AG04450 (cell line): ENCODE measurements around the gene STK16. TPM values are rescaled to one million over a fixed set of nuclear protein-coding genes. Genes with fewer than 3 reads are reported as not detected.

Experiments
- CTCF ChIA-PET: fragments of 300-600, 350-600 bp; formaldehyde crosslinking; extraction: SDS; loops from one replicate; lab custom pipeline; 2022; ENCODE audit warnings: antibody characterized with exemption, inconsistent platforms; lab: Charles Lee
- POLR2A ChIA-PET: fragments of 350-600 bp; formaldehyde crosslinking; extraction: SDS; loops from one replicate; lab custom pipeline; 2021; ENCODE audit warnings: antibody characterized with exemption, inconsistent platforms; lab: Yijun Ruan, JAX
- DNase-seq: peaks from one replicate; pipeline ENCODE4 v3.0.0-alpha.2; 2011; ENCODE audit warnings: low read depth, low spot score
- H3K27ac ChIP-seq: one replicate; pipeline ENCODE4 v1.5.1; 2012; ENCODE audit warnings: low read depth, low read length, control low read depth
- H3K27me3 ChIP-seq: one replicate; pipeline ENCODE4 v1.6.0; 2012; ENCODE audit warnings: low read length; ENCODE audit not compliant: control insufficient read depth, insufficient read depth
- H3K4me3 ChIP-seq: 2 replicates; pipeline ENCODE4 v1.5.1; 2011; ENCODE audit warnings: mild to moderate bottlenecking, low read depth, low read length, control low read depth
- H3K9me3 ChIP-seq: 2 replicates; pipeline ENCODE4 v1.5.1; 2012; ENCODE audit warnings: low read length; ENCODE audit not compliant: control insufficient read depth, insufficient read depth
- polyA plus RNA-seq: library from polyadenylated mRNA; depleted of rRNA; stranded (reverse); fragments of >200 nt; gene quantifications from 2 replicates; pipeline ENCODE4 v1.2.3, GENCODE V29; 2011; rRNA removed
- small RNA-seq: library from RNA; depleted of rRNA; stranded (forward); fragments of <200 nt; gene quantifications from one replicate; pipeline ENCODE3, GENCODE V24; 2012; ENCODE audit warnings: low read depth; ENCODE audit not compliant: insufficient read length
- TF ChIP-seq, protein P1 (sequence below): IDR thresholded peaks from 2 replicates; pipeline ENCODE4 v1.5.1; 2011; ENCODE audit warnings: low read depth, low read length, control low read depth, inconsistent platforms

The STK16 gene
- polyA plus RNA-seq, 1 experiment, result 33.9 TPM

DNA sequence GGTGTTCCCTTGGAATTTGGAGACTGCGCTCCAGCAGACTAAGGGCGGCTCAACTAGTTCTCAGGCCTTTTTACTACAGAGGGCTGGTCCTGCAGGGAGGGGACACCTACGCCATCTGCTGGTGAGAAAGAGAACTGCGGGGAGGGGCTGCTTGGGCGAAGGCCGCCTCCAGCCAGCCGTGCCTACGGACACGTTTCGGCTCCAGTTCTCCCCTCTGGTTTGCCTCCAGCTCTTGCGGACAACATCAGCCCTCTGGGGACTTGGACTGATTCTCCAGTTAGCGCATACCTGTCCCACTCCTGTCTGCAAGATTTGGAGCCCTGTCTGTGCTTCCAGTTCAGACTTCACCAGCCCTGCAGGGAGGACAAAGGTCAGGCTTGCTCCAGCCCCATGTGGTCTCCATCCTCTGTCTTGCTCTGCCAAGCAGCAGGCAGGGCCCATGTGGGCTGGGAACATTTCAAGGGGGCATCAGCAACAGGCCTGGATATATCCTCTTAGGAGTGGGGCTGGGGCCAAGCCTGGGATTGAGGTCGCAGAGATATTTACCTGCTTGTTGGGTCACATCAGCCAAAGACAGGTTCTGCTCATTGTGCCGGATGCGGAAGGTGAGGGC is 53.6 kb downstream of the STK16 start:
- Histone ChIP-seq H3K4me3 (no peak overlapping the region), H3K27me3 (no peaks in the 10 kb centered on the region), H3K27ac (no peak overlapping the region), H3K9me3 (no peaks in the 10 kb centered on the region)
- DNase-seq, result peak; percentile 47
- ChIA-PET POLR2A (interaction anchor here (0.5 kb wide), 1 partner anchor 301 kb away, joined by 4 read pairs; no protein-coding TSS in a partner anchor), CTCF (interaction anchor here (0.9 to 12.4 kb wide), 14 partner anchors 8 to 231 kb away, joined by 3 to 131 read pairs (median 4); partner anchors contain the start of genes DNPEP, NHEJ1 and ZFAND2B)
- TF ChIP-seq, protein P1, sequence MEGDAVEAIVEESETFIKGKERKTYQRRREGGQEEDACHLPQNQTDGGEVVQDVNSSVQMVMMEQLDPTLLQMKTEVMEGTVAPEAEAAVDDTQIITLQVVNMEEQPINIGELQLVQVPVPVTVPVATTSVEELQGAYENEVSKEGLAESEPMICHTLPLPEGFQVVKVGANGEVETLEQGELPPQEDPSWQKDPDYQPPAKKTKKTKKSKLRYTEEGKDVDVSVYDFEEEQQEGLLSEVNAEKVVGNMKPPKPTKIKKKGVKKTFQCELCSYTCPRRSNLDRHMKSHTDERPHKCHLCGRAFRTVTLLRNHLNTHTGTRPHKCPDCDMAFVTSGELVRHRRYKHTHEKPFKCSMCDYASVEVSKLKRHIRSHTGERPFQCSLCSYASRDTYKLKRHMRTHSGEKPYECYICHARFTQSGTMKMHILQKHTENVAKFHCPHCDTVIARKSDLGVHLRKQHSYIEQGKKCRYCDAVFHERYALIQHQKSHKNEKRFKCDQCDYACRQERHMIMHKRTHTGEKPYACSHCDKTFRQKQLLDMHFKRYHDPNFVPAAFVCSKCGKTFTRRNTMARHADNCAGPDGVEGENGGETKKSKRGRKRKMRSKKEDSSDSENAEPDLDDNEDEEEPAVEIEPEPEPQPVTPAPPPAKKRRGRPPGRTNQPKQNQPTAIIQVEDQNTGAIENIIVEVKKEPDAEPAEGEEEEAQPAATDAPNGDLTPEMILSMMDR, result peak; percentile 99

DNA sequence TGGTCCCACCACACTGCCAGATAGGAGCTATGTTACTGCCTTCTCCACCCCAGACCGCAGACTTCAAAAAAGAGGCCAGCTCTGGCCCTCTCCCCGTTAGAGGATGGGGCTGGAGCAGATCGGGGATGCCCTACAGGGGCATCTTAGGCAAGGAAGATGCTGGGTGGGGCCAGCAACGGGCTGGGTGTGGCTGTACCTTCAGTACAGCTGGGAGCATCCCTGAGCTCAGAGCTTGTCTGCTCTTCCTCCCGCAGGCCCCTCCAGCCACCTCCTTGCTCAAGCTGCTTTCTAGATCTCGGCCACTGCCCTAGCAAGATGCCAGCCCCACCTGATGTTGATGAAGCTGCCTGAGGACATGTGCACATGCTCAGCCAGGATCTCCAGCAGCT is 54.1 kb downstream of the STK16 start:
- H3K9me3 ChIP-seq, result no peaks in the 10 kb centered on the region
- TF ChIP-seq, protein P1, result no peak
- CTCF ChIA-PET, result interaction anchor here (0.9 to 12.4 kb wide), 13 partner anchors 9 to 231 kb away, joined by 3 to 131 read pairs (median 5); partner anchors contain the start of genes DNPEP, NHEJ1 and ZFAND2B
- no peak overlapping the region for H3K27ac ChIP-seq
- no peak for DNase-seq
- H3K4me3 ChIP-seq, result no peak overlapping the region
- POLR2A ChIA-PET, result interaction anchor here (0.5 kb wide), 1 partner anchor 301 kb away, joined by 4 read pairs; no protein-coding TSS in a partner anchor
- no peaks in the 10 kb centered on the region for H3K27me3 ChIP-seq

Small RNAs within 50 kb of the gene (small RNA-seq; reads per million reads assigned to genes)
- gene MIR153-1, result 2.4 reads per million

Other genes with a start within 250 kb of the STK16 start
- gene CFAP65, start 204.0 kb upstream of the STK16 start, polyA plus RNA-seq, result not detected in 2 replicates
- gene IHH, start 184.6 kb upstream of the STK16 start, polyA plus RNA-seq, result 0.04 TPM in 1 of 2 replicates, not detected in the other
- gene NHEJ1, start 84.7 kb upstream of the STK16 start, polyA plus RNA-seq, result 21.9 and 22.9 TPM in 2 replicates
- gene SLC23A3, start 75.5 kb upstream of the STK16 start, polyA plus RNA-seq, result 0.26 and 0.53 TPM in 2 replicates
- 28.0 and 29.9 TPM in 2 replicates for gene CNPPD1, start 68.6 kb upstream of the STK16 start, polyA plus RNA-seq
- 71.7 and 78.7 TPM in 2 replicates for gene RETREG2, start 67.2 kb upstream of the STK16 start, polyA plus RNA-seq
- 24.5 and 29.6 TPM in 2 replicates for gene ZFAND2B, start 38.7 kb upstream of the STK16 start, polyA plus RNA-seq
- 20.9 and 22.2 TPM in 2 replicates for gene ABCB6, start 26.5 kb upstream of the STK16 start, polyA plus RNA-seq
- gene ATG9A, start 15.8 kb upstream of the STK16 start, polyA plus RNA-seq, result 81.0 and 84.3 TPM in 2 replicates
- 20.3 and 22.0 TPM in 2 replicates for gene ANKZF1, start 15.7 kb upstream of the STK16 start, polyA plus RNA-seq
- gene GLB1L, start within 50 bp of the STK16 start, polyA plus RNA-seq, result 8.8 and 9.6 TPM in 2 replicates
- not detected in 2 replicates for gene TUBA4B, start 7.8 kb downstream of the STK16 start, polyA plus RNA-seq
- 22.4 and 22.6 TPM in 2 replicates for gene TUBA4A, start 8.4 kb downstream of the STK16 start, polyA plus RNA-seq
- gene DNAJB2, start 33.9 kb downstream of the STK16 start, polyA plus RNA-seq, result 40.6 and 41.1 TPM in 2 replicates
- 11.7 and 15.1 TPM in 2 replicates for gene PTPRN, start 63.9 kb downstream of the STK16 start, polyA plus RNA-seq
- gene RESP18, start 87.3 kb downstream of the STK16 start, polyA plus RNA-seq, result not detected in 2 replicates
- gene DNPEP, start 142.4 kb downstream of the STK16 start, polyA plus RNA-seq, result 41.5 and 71.2 TPM in 2 replicates
- 19.8 and 24.9 TPM in 2 replicates for gene DES, start 172.9 kb downstream of the STK16 start, polyA plus RNA-seq
- gene SPEG, start 189.4 kb downstream of the STK16 start, polyA plus RNA-seq, result 28.0 and 32.8 TPM in 2 replicates